K562 (cell line): ENCODE measurements around the gene RIIAD1. TPM values are rescaled to one million over a fixed set of nuclear protein-coding genes. Genes with fewer than 3 reads are reported as not detected.

Experiments used
- ATAC-seq: fragments of 200-7000 bp; cut with Tn5 transposase; 3 replicates; pipeline ENCODE4 v1.9.1; 2020; ENCODE audit warnings: moderate library complexity
- BruUV-seq: library from RNA; stranded (reverse); fragments of 400-500 nt; replicated peaks from 2 replicates; lab custom pipeline; 2021; lab: Mats Ljungman, UMichigan
- CTCF ChIA-PET: fragments of 300-600 bp; formaldehyde crosslinking; extraction: SDS; loops from one replicate; lab custom pipeline; 2021; ENCODE audit warnings: low intra/inter-chr PET ratio; lab: Yijun Ruan, JAX
- POLR2A ChIA-PET: fragments of 300-600, 350-650 bp; sonication (Branson Sonifier 250); formaldehyde crosslinking; extraction: SDS; loops from one replicate; lab custom pipeline; 2021; ENCODE audit warnings: antibody characterized with exemption, inconsistent platforms; lab: Yijun Ruan, JAX
- DNase-seq, 4 experiments: peaks; one replicate each; pipeline versions ENCODE4 v3.0.0 to v3.0.0-alpha.2; 2011 to 2018; ENCODE audit warnings: low spot score in 3 of 4, mixed read lengths in 3 of 4; ENCODE audit errors: extremely low read depth in 1 of 4
- FAIRE-seq: peaks from 2 replicates; lab custom pipeline; 2011; peaks lifted over from hg19 to GRCh38; lab: Jason Lieb, UNC
- H2AFZ ChIP-seq: 2 replicates; pipeline ENCODE4 v1.6.0; 2011; ENCODE audit warnings: low read depth, low read length, control low read depth, inconsistent platforms
- H3K27ac ChIP-seq: fragments of 200-600 bp; 3 replicates; pipeline ENCODE4 v1.8.0; 2011; ENCODE audit warnings: low read depth, mild to moderate bottlenecking, control low read depth, inconsistent platforms, low read length, moderate library complexity, mixed read lengths; ENCODE audit errors: extremely low read depth
- H3K27me3 ChIP-seq, 2 experiments: fragments of 300-600 bp in 1 of 2; 2 replicates in 1 of 2; 3 replicates in 1 of 2; pipeline versions ENCODE4 v1.6.0 to v1.8.0; 2011; ENCODE audit warnings: inconsistent platforms in 2 of 2, low read length in 2 of 2, mild to moderate bottlenecking in 1 of 2, mixed read lengths in 1 of 2, moderate library complexity in 1 of 2; ENCODE audit not compliant: control insufficient read depth in 2 of 2, insufficient read depth in 2 of 2
- H3K36me3 ChIP-seq: fragments of 300-600 bp; 3 replicates; pipeline ENCODE4 v1.8.0; 2011; ENCODE audit warnings: mild to moderate bottlenecking, low read length, inconsistent platforms; ENCODE audit not compliant: control insufficient read depth, insufficient read depth
- H3K4me1 ChIP-seq, 2 experiments: fragments of 200-600 bp in 1 of 2; replicated peaks in 1 of 2; 2 replicates in 1 of 2; 3 replicates in 1 of 2; pipeline versions ENCODE4 v1.5.1 to v1.8.0; 2011; ENCODE audit warnings: inconsistent platforms in 2 of 2, low read length in 2 of 2, mild to moderate bottlenecking in 1 of 2, mixed read lengths in 1 of 2, moderate library complexity in 1 of 2; ENCODE audit not compliant: control insufficient read depth in 2 of 2, insufficient read depth in 2 of 2
- H3K4me2 ChIP-seq: 2 replicates; pipeline ENCODE4 v1.6.1; 2011; ENCODE audit warnings: low read length, control low read depth, inconsistent platforms, mixed read lengths; ENCODE audit not compliant: insufficient read depth
- H3K4me3 ChIP-seq: fragments of 200-600 bp; sonication (generic), shearing (Covaris generic); 2 replicates; pipeline ENCODE4 v1.5.1; 2016; ENCODE audit warnings: control low read depth, inconsistent platforms
- H3K79me2 ChIP-seq: fragments of 200-600 bp; 3 replicates; pipeline ENCODE4 v1.8.0; 2011; ENCODE audit warnings: low read length, inconsistent platforms; ENCODE audit not compliant: control insufficient read depth, insufficient read depth
- H3K9ac ChIP-seq, 2 experiments: 2 replicates each; pipeline versions ENCODE4 v1.6.0 to v1.6.1; 2011; ENCODE audit warnings: low read depth in 2 of 2, low read length in 2 of 2, control low read depth in 1 of 2, inconsistent platforms in 1 of 2, mild to moderate bottlenecking in 1 of 2, mixed read lengths in 1 of 2; ENCODE audit not compliant: insufficient read depth in 1 of 2
- H3K9me1 ChIP-seq: one replicate; pipeline ENCODE4 v1.6.0; 2011; ENCODE audit warnings: inconsistent platforms, mild to moderate bottlenecking, low read length, moderate library complexity; ENCODE audit not compliant: control insufficient read depth, insufficient read depth
- H3K9me3 ChIP-seq: replicated peaks from 2 replicates; pipeline ENCODE4 v1.5.1; 2011; ENCODE audit warnings: low read depth, low read length, inconsistent platforms; ENCODE audit not compliant: control insufficient read depth, insufficient read depth
- H4K20me1 ChIP-seq: replicated peaks from 2 replicates; pipeline ENCODE4 v1.6.1; 2011; ENCODE audit warnings: low read length, inconsistent platforms, mixed read lengths; ENCODE audit not compliant: control insufficient read depth, insufficient read depth
- CREB1 ChIP-seq, 2 experiments: sonication (generic) in 1 of 2; formaldehyde crosslinking in 1 of 2; IDR thresholded peaks; 2 replicates each; pipeline versions ENCODE4 v1.6.1 to v1.8.0; 2012 to 2022; ENCODE audit warnings: inconsistent platforms in 1 of 2, mild to moderate bottlenecking in 1 of 2, missing genetic modification reagents in 1 of 2, moderate library complexity in 1 of 2
- FOSL1 ChIP-seq: fragments of 200-800 bp; sonication (Bioruptor generic); conservative IDR thresholded peaks from 2 replicates; pipeline ENCODE4 v1.6.1; 2016; ENCODE audit warnings: missing genetic modification characterization, missing compliant biosample characterization
- GABPB2 ChIP-seq: fragments of 250-450 bp; sonication (Bioruptor Pico); conservative IDR thresholded peaks from 2 replicates; pipeline ENCODE4 v1.5.1; 2021; ENCODE audit warnings: mild to moderate bottlenecking
- GTF2F1 ChIP-seq: IDR thresholded peaks from 2 replicates; pipeline ENCODE4 v1.6.1; 2011; ENCODE audit warnings: low read depth, low read length, improper control_type of control experiment
- HIVEP1 ChIP-seq: fragments of 250-450 bp; sonication (Bioruptor Pico); IDR thresholded peaks from 2 replicates; pipeline ENCODE4 v1.4.0; 2020; ENCODE audit warnings: mild to moderate bottlenecking
- HNRNPUL1 ChIP-seq: fragments of 200-400 bp; formaldehyde crosslinking; IDR thresholded peaks from 2 replicates; pipeline ENCODE4 v1.6.1; 2017; ENCODE audit warnings: low read length
- ILF3 ChIP-seq: fragments of 450-650 bp; IDR thresholded peaks from 2 replicates; pipeline ENCODE4 v1.6.1; 2018; ENCODE audit warnings: antibody characterized with exemption, mild to moderate bottlenecking, moderate library complexity, borderline replicate concordance
- JUN ChIP-seq, 2 experiments: sonication (generic) in 1 of 2; formaldehyde crosslinking in 1 of 2; IDR thresholded peaks; 2 replicates each; pipeline versions ENCODE4 v1.6.1 to v1.8.0; 2012 to 2022; ENCODE audit warnings: borderline replicate concordance in 2 of 2, mild to moderate bottlenecking in 2 of 2, improper control_type of control experiment in 1 of 2, low read depth in 1 of 2, low read length in 1 of 2, missing genetic modification reagents in 1 of 2
- JUND ChIP-seq, 2 experiments: IDR thresholded peaks; 2 replicates in 1 of 2; 3 replicates in 1 of 2; pipeline ENCODE4 v1.6.1; 2011; ENCODE audit warnings: borderline replicate concordance in 2 of 2, low read depth in 2 of 2, low read length in 2 of 2, improper control_type of control experiment in 1 of 2, missing biosample characterization in 1 of 2, missing genetic modification characterization in 1 of 2, missing genetic modification reagents in 1 of 2
- NCOA4 ChIP-seq: fragments of 450-650 bp; IDR thresholded peaks from 2 replicates; pipeline ENCODE4 v1.6.1; 2018; ENCODE audit warnings: mild to moderate bottlenecking; ENCODE audit not compliant: partially characterized antibody
- NELFE ChIP-seq: IDR thresholded peaks from 2 replicates; pipeline ENCODE4 v1.6.1; 2011; ENCODE audit warnings: mild to moderate bottlenecking; ENCODE audit not compliant: insufficient read depth, insufficient read length
- SRSF7 ChIP-seq: fragments of 200-400 bp; formaldehyde crosslinking; optimal IDR thresholded peaks from 2 replicates; pipeline ENCODE3; 2017; ENCODE audit warnings: mild to moderate bottlenecking, low read depth, low read length
- TBL1XR1 ChIP-seq, 2 experiments: IDR thresholded peaks; 2 replicates each; pipeline ENCODE4 v1.6.1; 2012; ENCODE audit warnings: improper control_type of control experiment in 2 of 2, low read length in 2 of 2, mild to moderate bottlenecking in 1 of 2
- ZNF507 ChIP-seq: conservative IDR thresholded peaks from 2 replicates; pipeline ENCODE4 v1.6.1; 2017; ENCODE audit warnings: missing genetic modification characterization, missing compliant biosample characterization
- WGBS: fragments of 100-300 bp; shearing (Covaris generic); methylation state at CpG from one replicate; pipeline ENCODE4 v1.1.6; 2016; ENCODE audit warnings: low coverage, mixed read lengths; ENCODE audit not compliant: insufficient coverage; ENCODE audit errors: missing lambda C conversion rate; 5-methylcytosine and 5-hydroxymethylcytosine counted together
- in situ Hi-C: fragments of 300-500 bp; cut with MboI; formaldehyde crosslinking; loops from 4 replicates; pipeline ENCODE4 v1.15.0; 2018; ENCODE audit warnings: inconsistent platforms, mixed read lengths
- intact Hi-C: fragments of 100-400 bp; cut with micrococcal nuclease; formaldehyde crosslinking; loops from 2 replicates; pipeline ENCODE4 v1.14.2; 2022
- polyA plus RNA-seq, 8 experiments: library from polyadenylated mRNA; depleted of rRNA in 4 of 8; stranded (reverse) in 5 of 8; unstranded in 3 of 8; fragments of >200 nt; fragmentation: Nextera tagmentation in 2 of 8; fragmentation: Illumina TruSeq in 1 of 8; extraction: Ambion mirVana in 2 of 8; extraction: Trizol in 1 of 8; gene quantifications; 2 replicates each; pipeline versions ENCODE4 v1.2.1 to v1.2.3, GENCODE V29; 2011 to 2014; ENCODE audit warnings: inconsistent platforms in 1 of 8, missing spikeins in 1 of 8
- total RNA-seq, 7 experiments: library from RNA; depleted of rRNA in 6 of 7; stranded (reverse); fragments of >200 nt in 6 of 7; fragmentation: Illumina TruSeq in 2 of 7; extraction: Trizol in 2 of 7; gene quantifications; 2 replicates each; pipeline versions ENCODE4 v1.2.1 to v1.2.3, GENCODE V29; 2011 to 2021; ENCODE audit warnings: low replicate concordance in 1 of 7
- TF ChIP-seq, protein P1 (sequence below), 2 experiments: fragments of 450-650 bp in 1 of 2; sonication (generic) in 1 of 2; formaldehyde crosslinking in 1 of 2; IDR thresholded peaks in 1 of 2; conservative IDR thresholded peaks in 1 of 2; 2 replicates each; pipeline versions ENCODE4 v1.6.1 to v1.8.1; 2016 to 2023; ENCODE audit warnings: mild to moderate bottlenecking in 2 of 2, moderate library complexity in 2 of 2, inconsistent platforms in 1 of 2, missing genetic modification reagents in 1 of 2
- TF ChIP-seq, protein P2 (sequence below): sonication (generic); IDR thresholded peaks from 2 replicates; pipeline ENCODE4 v1.6.1; 2016

The RIIAD1 gene
- total and polyA plus RNA-seq, 9 of the 15 experiments (the other 6 are each of a cell fraction or from before 2014, with no cell fraction given): not detected

DNA sequence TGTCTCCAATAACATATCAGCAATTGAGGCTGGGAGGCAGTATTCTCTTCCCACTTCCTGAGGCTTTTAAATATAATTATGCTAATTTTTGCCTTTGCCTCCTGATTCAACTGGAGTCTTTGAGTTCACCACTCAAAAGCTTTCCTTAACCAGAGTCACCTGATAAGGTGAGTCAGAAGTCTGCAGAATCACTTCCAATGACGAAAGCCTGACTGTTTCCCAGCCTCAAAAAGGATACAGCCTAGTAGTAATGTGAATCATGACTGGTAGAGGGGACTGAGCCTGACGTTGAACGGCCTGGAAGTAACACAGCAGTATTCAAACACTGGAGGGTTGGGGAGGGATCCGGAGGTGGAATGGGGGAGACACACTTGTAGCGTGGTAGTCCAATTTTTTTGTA, 52.4 kb downstream of the RIIAD1 start:
- H3K9me3 ChIP-seq: 0 out of 2 replicates have a peak, but pooled peaks cover 2% of the 10 kb centered on the region
- POLR2A ChIA-PET: interaction anchor here (1.0 to 2.0 kb wide), 5 partner anchors 8 to 17 kb away, joined by 3 to 15 read pairs (median 3); partner anchors contain the start of genes MRPL9 and TDRKH
- CTCF ChIA-PET: no interaction called here
- H2AFZ ChIP-seq: no peak overlapping the region
- in situ Hi-C loops: no loop called here
- ATAC-seq (peak; percentile 53; the same call in 2 of the 3 replicates), FAIRE-seq (peak; percentile 26), DNase-seq (peak in 2 of 4 experiments; percentile 42 to 62)
- H3K4me2 ChIP-seq: peak overlapping the region; percentile 56
- H3K36me3 ChIP-seq: peaks cover 10% of the 10 kb centered on the region; the same call in 2 of the 3 replicates
- H4K20me1 ChIP-seq: 0 out of 2 replicates have a peak, but pooled peaks cover 2% of the 10 kb centered on the region
- BruUV-seq: no TSS peak
- no peaks in the 10 kb centered on the region for H3K79me2 ChIP-seq
- no peak overlapping the region for H3K4me3 ChIP-seq
- no peaks in the 10 kb centered on the region for H3K27me3 ChIP-seq
- peak overlapping the region; percentile 66; the same call in 2 of the 3 replicates for H3K27ac ChIP-seq
- H3K4me1 ChIP-seq: peaks cover 21 to 38% of the 10 kb centered on the region in 2 experiments
- intact Hi-C loops: no loop called here
- WGBS: 13% methylated on average over 5 of the region's 5 CpGs
- peak overlapping the region in 1 of 2 experiments; percentile 36; a peak in 1 of 4 replicates for H3K9ac ChIP-seq
- H3K9me1 ChIP-seq: no peaks in the 10 kb centered on the region
- TF ChIP-seq CREB1 (IDR thresholded peaks at IDR 0.05) (0 out of 2 replicates have a peak, but pooled peaks have one; percentile 28), CREB1 (CRISPR knock-in tag; IDR thresholded peaks at IDR 0.05) (no peak), TBL1XR1 (IDR thresholded peaks at IDR 0.05; ENCODE audit: low read length in 2 of 2) (no peak), FOSL1 (tag) (peak; percentile 87), JUND (IDR thresholded peaks at IDR 0.05; ENCODE audit: borderline replicate concordance, low read depth, low read length) (peak; percentile 71; the same call in 1 of the 2 replicates), JUND (tag; IDR thresholded peaks at IDR 0.05; ENCODE audit: borderline replicate concordance, low read depth, low read length) (no peak; the same call in 2 of the 3 replicates), ILF3 (no peak), GABPB2 (no peak), JUN (IDR thresholded peaks at IDR 0.05; ENCODE audit: borderline replicate concordance, low read depth, low read length) (peak; percentile 60; the same call in 1 of the 2 replicates), JUN (CRISPR knock-in tag; IDR thresholded peaks at IDR 0.05; ENCODE audit: borderline replicate concordance) (no peak), ZNF507 (tag) (no peak), GTF2F1 (no peak), HNRNPUL1 (no peak), HIVEP1 (CRISPR knock-in tag) (no peak), NCOA4 (no peak), NELFE (no peak), SRSF7 (no peak)
- TF ChIP-seq, protein P1, sequence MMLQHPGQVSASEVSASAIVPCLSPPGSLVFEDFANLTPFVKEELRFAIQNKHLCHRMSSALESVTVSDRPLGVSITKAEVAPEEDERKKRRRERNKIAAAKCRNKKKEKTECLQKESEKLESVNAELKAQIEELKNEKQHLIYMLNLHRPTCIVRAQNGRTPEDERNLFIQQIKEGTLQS (IDR thresholded peaks at IDR 0.05): peak; percentile 84
- TF ChIP-seq, protein P1 (CRISPR knock-in tag; conservative IDR thresholded peaks at IDR 0.05): no peak
- TF ChIP-seq, protein P2, sequence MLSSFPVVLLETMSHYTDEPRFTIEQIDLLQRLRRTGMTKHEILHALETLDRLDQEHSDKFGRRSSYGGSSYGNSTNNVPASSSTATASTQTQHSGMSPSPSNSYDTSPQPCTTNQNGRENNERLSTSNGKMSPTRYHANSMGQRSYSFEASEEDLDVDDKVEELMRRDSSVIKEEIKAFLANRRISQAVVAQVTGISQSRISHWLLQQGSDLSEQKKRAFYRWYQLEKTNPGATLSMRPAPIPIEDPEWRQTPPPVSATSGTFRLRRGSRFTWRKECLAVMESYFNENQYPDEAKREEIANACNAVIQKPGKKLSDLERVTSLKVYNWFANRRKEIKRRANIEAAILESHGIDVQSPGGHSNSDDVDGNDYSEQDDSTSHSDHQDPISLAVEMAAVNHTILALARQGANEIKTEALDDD: peak; percentile 37; the same call in 1 of the 2 replicates
